GM23248 (cell line): ENCODE data around the gene C10orf71. TPM values are rescaled to one million over a fixed set of nuclear protein-coding genes. Genes with fewer than 3 reads are reported as not detected.

Experiments
- DNase-seq: peaks from one replicate; pipeline ENCODE4 v3.0.0-alpha.2; 2015
- H2AFZ ChIP-seq: fragments of 200-600 bp; sonication (generic); 2 replicates; pipeline ENCODE4 v1.6.1; 2016; ENCODE audit warnings: antibody characterized with exemption
- H3F3A ChIP-seq: fragments of 200-600 bp; sonication (generic); 2 replicates; pipeline ENCODE4 v1.6.1; 2016; ENCODE audit warnings: mild to moderate bottlenecking, antibody characterized with exemption, mixed run types; ENCODE audit not compliant: insufficient read depth
- H3K27ac ChIP-seq: fragments of 200-600 bp; sonication (generic); 2 replicates; pipeline ENCODE4 v1.5.1; 2016; ENCODE audit warnings: mild to moderate bottlenecking
- H3K27me3 ChIP-seq: fragments of 200-600 bp; sonication (generic); replicated peaks from 2 replicates; pipeline ENCODE4 v1.6.1; 2016; ENCODE audit warnings: mild to moderate bottlenecking; ENCODE audit not compliant: insufficient read depth
- H3K36me3 ChIP-seq: fragments of 200-600 bp; sonication (generic); 2 replicates; pipeline ENCODE4 v1.6.1; 2016; ENCODE audit warnings: low read depth, mild to moderate bottlenecking
- H3K4me1 ChIP-seq: fragments of 200-600 bp; sonication (generic); 2 replicates; pipeline ENCODE4 v1.6.1; 2016; ENCODE audit warnings: mild to moderate bottlenecking; ENCODE audit not compliant: insufficient read depth
- H3K4me2 ChIP-seq: fragments of 200-600 bp; sonication (generic); one replicate; pipeline ENCODE4 v1.6.1; 2016; ENCODE audit warnings: mild to moderate bottlenecking; ENCODE audit not compliant: unreplicated experiment
- H3K4me3 ChIP-seq: fragments of 200-600 bp; sonication (generic); 2 replicates; pipeline ENCODE4 v1.5.1; 2016; ENCODE audit warnings: mild to moderate bottlenecking
- H3K79me2 ChIP-seq: fragments of 200-600 bp; sonication (generic); 2 replicates; pipeline ENCODE4 v1.6.1; 2016; ENCODE audit warnings: mild to moderate bottlenecking; ENCODE audit not compliant: insufficient read depth
- H3K9ac ChIP-seq: fragments of 200-600 bp; sonication (generic); 2 replicates; pipeline ENCODE4 v1.6.1; 2016; ENCODE audit warnings: mild to moderate bottlenecking
- H3K9me2 ChIP-seq: fragments of 200-600 bp; sonication (generic); 2 replicates; pipeline ENCODE4 v1.6.1; 2016; ENCODE audit warnings: mixed run types, mild to moderate bottlenecking, moderate library complexity; ENCODE audit not compliant: insufficient read depth
- H3K9me3 ChIP-seq: fragments of 200-600 bp; sonication (generic); one replicate; pipeline ENCODE4 v1.6.1; 2017; ENCODE audit warnings: low read depth
- H4K20me1 ChIP-seq: fragments of 200-600 bp; sonication (generic); 2 replicates; pipeline ENCODE4 v1.6.0; 2016; ENCODE audit not compliant: insufficient read depth
- EZH2 ChIP-seq: fragments of 200-600 bp; sonication (generic); IDR thresholded peaks from 2 replicates; pipeline ENCODE4 v1.6.1; 2018; ENCODE audit warnings: antibody characterized with exemption, mild to moderate bottlenecking; ENCODE audit not compliant: insufficient read depth, poor library complexity, severe bottlenecking
- EZH2phosphoT487 ChIP-seq: fragments of 200-600 bp; sonication (generic); IDR thresholded peaks from 2 replicates; pipeline ENCODE4 v1.6.1; 2018; ENCODE audit warnings: antibody characterized with exemption, moderate library complexity, mild to moderate bottlenecking, low read depth; ENCODE audit not compliant: insufficient read depth
- WGBS, 2 experiments: methylation state at CpG; one replicate each; pipeline ENCODE4 v1.1.6; 2015 to 2017; ENCODE audit warnings: low lambda C conversion rate in 2 of 2, low coverage in 1 of 2; ENCODE audit errors: missing lambda C conversion rate in 2 of 2; 5-methylcytosine and 5-hydroxymethylcytosine counted together
- in situ Hi-C: fragments of 300-500 bp; cut with MboI; formaldehyde crosslinking; loops from 2 replicates; pipeline ENCODE4 v1.15.0; 2020
- polyA plus RNA-seq: library from polyadenylated mRNA; unstranded; fragments of >200 nt; fragmentation: Nextera tagmentation; extraction: Ambion mirVana; gene quantifications from 2 replicates; pipeline ENCODE4 v1.2.1, GENCODE V29; 2016
- total RNA-seq: library from RNA; depleted of rRNA; stranded (reverse); fragments of >200 nt; shearing (Covaris generic); gene quantifications from 2 replicates; pipeline ENCODE4 v1.2.3, GENCODE V29; 2014

The C10orf71 gene
- total and polyA plus RNA-seq, 2 experiments from 2014 or later, result not detected

DNA sequence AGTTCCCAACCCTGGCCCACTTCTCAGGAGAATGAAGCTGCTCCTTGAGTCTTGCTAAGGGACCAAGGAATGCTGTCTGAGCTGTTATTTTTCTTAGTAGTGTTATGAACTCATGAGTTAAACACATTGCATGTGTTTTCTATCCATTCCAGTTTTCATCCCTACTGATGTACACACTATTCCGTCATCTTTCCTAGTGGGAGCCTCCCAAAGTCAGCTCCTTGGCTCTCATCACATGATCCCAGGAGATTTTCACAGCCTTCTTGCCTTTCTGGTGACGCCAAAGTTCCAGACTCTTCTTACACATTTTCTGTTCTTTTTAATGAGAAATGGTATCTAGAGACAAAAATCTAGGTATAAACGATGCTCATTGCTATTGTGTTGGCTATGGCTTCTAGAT lies 8.4 kb upstream of the C10orf71 start:
- no peak overlapping the region for H2AFZ ChIP-seq
- no peaks in the 10 kb centered on the region for H3K9me2 ChIP-seq
- no peaks in the 10 kb centered on the region for H3K9me3 ChIP-seq
- no peak overlapping the region for H3K4me3 ChIP-seq
- in situ Hi-C loops, result no loop called here
- H3F3A ChIP-seq, result no peaks in the 10 kb centered on the region
- no peak overlapping the region for H3K9ac ChIP-seq
- no peak overlapping the region for H3K4me2 ChIP-seq
- H3K36me3 ChIP-seq, result no peaks in the 10 kb centered on the region
- WGBS, 2 experiments, result 19 to 21% methylated on average over 3 of the region's 3 CpGs
- TF ChIP-seq EZH2phosphoT487, result no peak
- TF ChIP-seq EZH2, result no peak
- DNase-seq, result no peak
- no peaks in the 10 kb centered on the region for H3K4me1 ChIP-seq
- H4K20me1 ChIP-seq, result no peaks in the 10 kb centered on the region
- H3K27ac ChIP-seq, result no peak overlapping the region
- peaks cover 19% of the 10 kb centered on the region for H3K27me3 ChIP-seq
- H3K79me2 ChIP-seq, result no peaks in the 10 kb centered on the region

DNA sequence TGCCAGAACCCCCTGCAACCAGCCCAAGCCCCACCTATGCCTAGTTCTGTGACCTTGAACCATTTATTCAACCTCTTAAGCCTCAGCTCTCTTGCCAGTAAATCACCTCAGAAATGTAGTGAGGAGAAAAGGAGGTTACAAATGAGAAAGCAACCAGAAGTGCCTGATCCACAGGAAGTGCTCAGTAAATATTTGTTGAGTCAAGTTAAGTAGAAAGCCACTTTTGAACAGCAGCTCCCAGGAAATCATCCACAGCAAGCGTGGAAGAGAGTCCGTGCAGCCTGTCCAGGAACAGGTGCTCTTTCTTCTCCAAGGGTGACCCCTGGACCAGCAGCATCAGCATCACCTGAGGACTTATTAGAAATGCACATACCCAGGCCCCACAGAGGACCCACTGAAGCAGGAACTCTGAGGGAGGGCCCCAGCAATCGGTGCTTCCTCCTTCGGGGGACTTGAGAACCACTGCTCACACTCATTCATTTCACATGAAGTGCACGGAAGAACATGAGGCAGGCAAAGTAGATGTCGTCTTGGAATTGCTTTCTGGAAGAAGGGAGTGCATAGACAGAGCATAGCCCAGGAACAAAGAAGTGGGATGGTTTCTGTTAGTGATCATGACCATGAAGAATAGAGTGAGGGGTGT lies 6.3 kb upstream of the C10orf71 start:
- H4K20me1 ChIP-seq, result no peaks in the 10 kb centered on the region
- no peaks in the 10 kb centered on the region for H3K9me3 ChIP-seq
- H3K79me2 ChIP-seq, result no peaks in the 10 kb centered on the region
- H3K9me2 ChIP-seq, result no peaks in the 10 kb centered on the region
- H3K27ac ChIP-seq, result no peak overlapping the region
- no peak for TF ChIP-seq EZH2phosphoT487
- TF ChIP-seq EZH2, result no peak
- H3K4me3 ChIP-seq, result no peak overlapping the region
- H3K27me3 ChIP-seq, result peaks cover 22% of the 10 kb centered on the region
- H2AFZ ChIP-seq, result no peak overlapping the region
- 77 to 80% methylated on average over 6 of the region's 6 CpGs for WGBS, 2 experiments
- no peaks in the 10 kb centered on the region for H3F3A ChIP-seq
- H3K36me3 ChIP-seq, result no peaks in the 10 kb centered on the region
- no peak overlapping the region for H3K4me2 ChIP-seq
- in situ Hi-C loops, result no loop called here
- no peak overlapping the region for H3K9ac ChIP-seq
- DNase-seq, result no peak
- H3K4me1 ChIP-seq, result no peaks in the 10 kb centered on the region

DNA sequence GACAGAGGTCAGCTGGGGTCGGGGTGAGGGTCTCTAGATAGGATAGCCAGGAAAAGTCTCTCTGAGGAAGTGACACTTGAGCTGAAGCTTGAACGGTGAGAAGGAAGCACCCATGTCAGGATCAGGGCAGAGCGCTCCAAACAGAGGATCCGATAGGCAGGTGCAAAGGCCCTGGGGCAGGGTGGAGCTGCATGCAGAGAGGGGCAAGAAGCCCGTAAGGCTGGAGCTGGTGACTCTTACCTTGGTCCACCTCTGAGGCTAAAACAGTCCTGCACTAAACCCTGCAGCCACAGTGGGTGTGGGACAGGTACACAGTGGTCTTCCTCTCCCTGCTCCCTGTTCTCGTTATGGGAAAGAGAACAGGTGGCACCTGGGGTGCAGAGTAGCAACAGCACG lies 5.8 kb upstream of the C10orf71 start:
- H3K27ac ChIP-seq, result no peak overlapping the region
- in situ Hi-C loops, result no loop called here

DNA sequence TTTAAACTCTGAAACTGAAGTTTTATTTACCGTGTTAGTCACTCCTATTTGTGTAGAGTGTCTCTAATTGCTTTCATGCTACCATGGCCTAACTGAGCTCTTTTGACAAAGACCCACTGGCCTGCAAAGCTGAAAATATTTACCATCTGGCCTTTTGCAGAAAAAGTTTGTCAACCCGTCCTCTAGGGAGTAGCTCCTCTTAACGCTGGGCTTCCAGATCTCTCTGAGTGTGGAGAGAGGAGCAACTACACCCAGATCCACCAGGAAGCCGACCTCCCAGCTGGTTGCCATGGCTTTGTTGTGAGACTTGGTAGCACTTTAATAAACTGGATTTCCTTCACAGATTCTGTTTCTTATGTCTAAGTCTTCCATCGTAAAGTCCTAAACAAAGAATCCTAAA lies 4.2 kb upstream of the C10orf71 start:
- 25 to 33% methylated on average over 5 of the region's 5 CpGs for WGBS, 2 experiments
- TF ChIP-seq EZH2phosphoT487 (no peak), EZH2 (no peak)
- in situ Hi-C loops, result no loop called here

More for the DNA sequence above, 5.8 kb upstream of the C10orf71 start:
- Histone ChIP-seq H4K20me1 (no peaks in the 10 kb centered on the region), H3K9me3 (no peaks in the 10 kb centered on the region), H3K9ac (no peak overlapping the region), H3F3A (no peaks in the 10 kb centered on the region), H3K4me1 (no peaks in the 10 kb centered on the region), H2AFZ (no peak overlapping the region), H3K4me2 (no peak overlapping the region), H3K9me2 (no peaks in the 10 kb centered on the region), H3K4me3 (no peak overlapping the region), H3K27me3 (peaks cover 28% of the 10 kb centered on the region), H3K79me2 (no peaks in the 10 kb centered on the region), H3K36me3 (no peaks in the 10 kb centered on the region)
- WGBS, 2 experiments, result 49 to 55% methylated on average over 7 of the region's 7 CpGs
- TF ChIP-seq EZH2phosphoT487 (no peak), EZH2 (no peak)
- no peak for DNase-seq

More for the DNA sequence above, 4.2 kb upstream of the C10orf71 start:
- no peaks in the 10 kb centered on the region for H3K9me2 ChIP-seq
- no peaks in the 10 kb centered on the region for H3K4me1 ChIP-seq
- H4K20me1 ChIP-seq, result no peaks in the 10 kb centered on the region
- H3K79me2 ChIP-seq, result no peaks in the 10 kb centered on the region
- no peak overlapping the region for H2AFZ ChIP-seq
- no peaks in the 10 kb centered on the region for H3K36me3 ChIP-seq
- H3K9me3 ChIP-seq, result no peaks in the 10 kb centered on the region
- DNase-seq, result no peak
- no peak overlapping the region for H3K4me2 ChIP-seq
- H3F3A ChIP-seq, result no peaks in the 10 kb centered on the region
- H3K4me3 ChIP-seq, result no peak overlapping the region
- peaks cover 37% of the 10 kb centered on the region for H3K27me3 ChIP-seq
- H3K27ac ChIP-seq, result no peak overlapping the region
- H3K9ac ChIP-seq, result no peak overlapping the region
